SK-N-SH (cell line): ENCODE measurements around the gene DPEP3. TPM values are rescaled to one million over a fixed set of nuclear protein-coding genes. Genes with fewer than 3 reads are reported as not detected.

Source experiments
- CTCF ChIA-PET: fragments of 300-600, 350-600 bp; formaldehyde crosslinking; extraction: SDS; loops from one replicate; lab custom pipeline; 2021; lab: Yijun Ruan, JAX
- POLR2A ChIA-PET: fragments of 350-600 bp; sonication (Branson Sonifier 250); formaldehyde crosslinking; extraction: SDS; loops from one replicate; lab custom pipeline; 2020; ENCODE audit warnings: antibody characterized with exemption, inconsistent platforms; lab: Yijun Ruan, JAX
- DNase-seq: peaks from one replicate; pipeline ENCODE4 v3.0.0; 2012
- H2AFZ ChIP-seq: fragments of 200-600 bp; sonication (generic); 2 replicates; pipeline ENCODE4 v1.8.1; 2016; ENCODE audit warnings: antibody characterized with exemption, mild to moderate bottlenecking, low read depth
- H3F3A ChIP-seq: fragments of 200-600 bp; sonication (generic); replicated peaks from 2 replicates; pipeline ENCODE3; 2016; ENCODE audit warnings: antibody characterized with exemption, mild to moderate bottlenecking; ENCODE audit not compliant: insufficient read depth
- H3K27ac ChIP-seq, 2 experiments: fragments of 200-500 bp in 1 of 2; fragments of 200-600 bp in 1 of 2; sonication (Bioruptor generic) in 1 of 2; sonication (generic), shearing (Covaris generic) in 1 of 2; 2 replicates each; pipeline versions ENCODE4 v1.5.1 to v1.6.1; 2014 to 2016; ENCODE audit warnings: low read depth in 2 of 2, inconsistent platforms in 1 of 2, low read length in 1 of 2, mild to moderate bottlenecking in 1 of 2, mixed read lengths in 1 of 2
- H3K27me3 ChIP-seq: fragments of 200-600 bp; sonication (generic), shearing (Covaris generic); 2 replicates; pipeline ENCODE4 v1.6.1; 2016; ENCODE audit warnings: mixed run types; ENCODE audit not compliant: insufficient read depth
- H3K36me3 ChIP-seq, 2 experiments: fragments of 200-500 bp in 1 of 2; fragments of 200-600 bp in 1 of 2; sonication (Bioruptor generic) in 1 of 2; sonication (generic) in 1 of 2; replicated peaks in 1 of 2; 2 replicates each; pipeline versions ENCODE3 to v1.5.1; 2014 to 2016; ENCODE audit warnings: low read length in 1 of 2, mild to moderate bottlenecking in 1 of 2; ENCODE audit not compliant: insufficient read depth in 2 of 2, control insufficient read depth in 1 of 2
- H3K4me1 ChIP-seq, 2 experiments: fragments of 200-500 bp in 1 of 2; fragments of 200-600 bp in 1 of 2; sonication (Bioruptor generic) in 1 of 2; sonication (generic), shearing (Covaris generic) in 1 of 2; 2 replicates each; pipeline versions ENCODE4 v1.5.1 to v1.6.1; 2014 to 2016; ENCODE audit warnings: low read depth in 1 of 2, low read length in 1 of 2, mixed run types in 1 of 2; ENCODE audit not compliant: insufficient read depth in 2 of 2, control insufficient read depth in 1 of 2
- H3K4me2 ChIP-seq: fragments of 200-600 bp; sonication (generic), shearing (Covaris generic); 2 replicates; pipeline ENCODE4 v1.6.1; 2017; ENCODE audit warnings: mixed run types
- H3K4me3 ChIP-seq, 2 experiments: fragments of 200-500 bp in 1 of 2; fragments of 200-600 bp in 1 of 2; sonication (Bioruptor generic) in 1 of 2; sonication (generic), shearing (Covaris generic) in 1 of 2; 2 replicates each; pipeline versions ENCODE4 v1.5.1 to v1.8.1; 2014 to 2016; ENCODE audit warnings: low read depth in 2 of 2, inconsistent platforms in 1 of 2, low read length in 1 of 2, mild to moderate bottlenecking in 1 of 2, mixed read lengths in 1 of 2, moderate library complexity in 1 of 2
- H3K79me2 ChIP-seq: fragments of 200-600 bp; sonication (generic); 2 replicates; pipeline ENCODE4 v1.8.1; 2017; ENCODE audit warnings: mild to moderate bottlenecking; ENCODE audit not compliant: insufficient read depth
- H3K9ac ChIP-seq: fragments of 200-600 bp; sonication (generic); 2 replicates; pipeline ENCODE4 v1.6.1; 2017; ENCODE audit warnings: mixed run types
- H3K9me2 ChIP-seq: fragments of 200-600 bp; sonication (generic); 2 replicates; pipeline ENCODE4 v1.6.1; 2017; ENCODE audit warnings: mixed run types
- H3K9me3 ChIP-seq: fragments of 200-600 bp; sonication (generic); 2 replicates; pipeline ENCODE4 v1.6.1; 2017; ENCODE audit warnings: mixed run types, mild to moderate bottlenecking, moderate library complexity
- H4K20me1 ChIP-seq: fragments of 200-600 bp; sonication (generic); 2 replicates; pipeline ENCODE4 v1.6.1; 2017; ENCODE audit warnings: mild to moderate bottlenecking, mixed run types; ENCODE audit not compliant: insufficient read depth
- CHD2 ChIP-seq: fragments of 150-350 bp; IDR thresholded peaks from 2 replicates; pipeline ENCODE4 v1.6.1; 2018; ENCODE audit warnings: low read length; ENCODE audit not compliant: partially characterized antibody
- EP300 ChIP-seq, 2 experiments: IDR thresholded peaks; 2 replicates each; pipeline versions ENCODE4 v1.4.0 to v1.6.1; 2012; ENCODE audit warnings: borderline replicate concordance in 1 of 2, low read depth in 1 of 2, low read length in 1 of 2
- FOSL2 ChIP-seq: IDR thresholded peaks from 2 replicates; pipeline ENCODE4 v1.4.0; 2012; ENCODE audit warnings: low read depth, mild to moderate bottlenecking, moderate library complexity, borderline replicate concordance
- GATA2 ChIP-seq: sonication (generic); formaldehyde crosslinking; IDR thresholded peaks from 2 replicates; pipeline ENCODE4 v1.5.0; 2020; ENCODE audit warnings: mild to moderate bottlenecking, missing genetic modification reagents
- MEF2A ChIP-seq: IDR thresholded peaks from 2 replicates; pipeline ENCODE4 v1.4.0; 2012; ENCODE audit warnings: low read depth, borderline replicate concordance
- MXI1 ChIP-seq: IDR thresholded peaks from 2 replicates; pipeline ENCODE4 v1.6.1; 2012; ENCODE audit warnings: mild to moderate bottlenecking, low read depth, low read length, improper control_type of control experiment
- RAD21 ChIP-seq: IDR thresholded peaks from 2 replicates; pipeline ENCODE4 v1.6.1; 2012; ENCODE audit warnings: mild to moderate bottlenecking, low read length
- RCOR1 ChIP-seq: fragments of 150-350 bp; IDR thresholded peaks from 2 replicates; pipeline ENCODE4 v1.6.1; 2017; ENCODE audit warnings: antibody characterized with exemption, low read length
- RFX5 ChIP-seq: IDR thresholded peaks from 2 replicates; pipeline ENCODE4 v1.6.1; 2012; ENCODE audit warnings: mild to moderate bottlenecking, improper control_type of control experiment, low read length
- RXRA ChIP-seq: IDR thresholded peaks from 2 replicates; pipeline ENCODE4 v1.4.0; 2012; ENCODE audit warnings: low read depth, mild to moderate bottlenecking, borderline replicate concordance
- SIN3A ChIP-seq: IDR thresholded peaks from 2 replicates; pipeline ENCODE4 v1.6.1; 2012; ENCODE audit warnings: low read depth, mild to moderate bottlenecking, low read length, moderate library complexity, borderline replicate concordance
- SMC3 ChIP-seq: IDR thresholded peaks from 2 replicates; pipeline ENCODE4 v1.6.1; 2012; ENCODE audit warnings: low read depth, low read length, improper control_type of control experiment
- TAF1 ChIP-seq: IDR thresholded peaks from 2 replicates; pipeline ENCODE4 v1.6.1; 2012; ENCODE audit warnings: low read depth, mild to moderate bottlenecking, low read length, moderate library complexity, borderline replicate concordance
- YY1 ChIP-seq: IDR thresholded peaks from 2 replicates; pipeline ENCODE4 v1.4.0; 2012; ENCODE audit warnings: low read depth, mild to moderate bottlenecking
- WGBS: methylation state at CpG from one replicate; pipeline ENCODE4 v1.1.6; 2017; ENCODE audit warnings: low lambda C conversion rate; 5-methylcytosine and 5-hydroxymethylcytosine counted together
- polyA plus RNA-seq, 3 experiments: library from polyadenylated mRNA; depleted of rRNA; stranded (reverse); fragments of >200 nt; gene quantifications; 2 replicates each; pipeline ENCODE4 v1.2.3, GENCODE V29; 2012
- TF ChIP-seq, protein P1 (sequence below): IDR thresholded peaks from 2 replicates; pipeline ENCODE4 v1.4.0; 2012; ENCODE audit warnings: low read depth, borderline replicate concordance
- TF ChIP-seq, protein P2 (sequence below): fragments of 150-350 bp; IDR thresholded peaks from 2 replicates; pipeline ENCODE4 v1.6.1; 2017; ENCODE audit warnings: antibody characterized with exemption, low read length, low read depth, borderline replicate concordance
- TF ChIP-seq, protein P3 (sequence below): IDR thresholded peaks from 2 replicates; pipeline ENCODE4 v1.4.0; 2012; ENCODE audit warnings: low read depth
- TF ChIP-seq, protein P4 (sequence below): IDR thresholded peaks from 2 replicates; pipeline ENCODE4 v1.4.0; 2012; ENCODE audit warnings: low read depth, borderline replicate concordance

The DPEP3 gene
- polyA plus RNA-seq, 1 of the 3 experiments (the other 2 are of a cell fraction) = not detected

DNA sequence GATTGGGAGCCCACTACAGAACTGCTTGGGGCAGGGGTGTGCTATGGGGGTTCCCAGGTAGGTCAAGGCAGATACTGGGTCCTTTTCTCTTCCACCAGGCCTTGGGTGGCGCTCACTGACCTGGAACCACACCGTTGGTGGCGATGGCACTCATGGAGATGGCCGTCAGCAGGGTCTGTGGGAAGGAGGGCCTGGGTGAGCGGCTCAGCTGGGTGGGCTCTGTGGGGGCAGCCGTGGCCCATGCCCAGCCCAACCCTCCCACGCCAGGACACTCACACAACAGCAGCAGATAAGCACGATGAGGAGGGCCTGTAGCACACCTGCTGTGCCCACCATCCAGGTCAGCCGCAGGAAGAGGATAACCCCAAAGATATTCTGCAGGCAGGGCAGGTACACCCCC lies 22.7 kb downstream of the DPEP3 start:
- TF ChIP-seq TAF1 (no peak), CHD2 (no peak), RAD21 (no peak), RCOR1 (no peak), RFX5 (no peak), SIN3A (no peak), YY1 (no peak), MEF2A (no peak), EP300 (IDR thresholded peaks at IDR 0.05; ENCODE audit: borderline replicate concordance in 1 of 2, low read depth in 1 of 2, low read length in 1 of 2) (no peak), RXRA (no peak), FOSL2 (no peak), GATA2 (CRISPR knock-in tag) (no peak), SMC3 (no peak), MXI1 (no peak)
- TF ChIP-seq, protein P1, sequence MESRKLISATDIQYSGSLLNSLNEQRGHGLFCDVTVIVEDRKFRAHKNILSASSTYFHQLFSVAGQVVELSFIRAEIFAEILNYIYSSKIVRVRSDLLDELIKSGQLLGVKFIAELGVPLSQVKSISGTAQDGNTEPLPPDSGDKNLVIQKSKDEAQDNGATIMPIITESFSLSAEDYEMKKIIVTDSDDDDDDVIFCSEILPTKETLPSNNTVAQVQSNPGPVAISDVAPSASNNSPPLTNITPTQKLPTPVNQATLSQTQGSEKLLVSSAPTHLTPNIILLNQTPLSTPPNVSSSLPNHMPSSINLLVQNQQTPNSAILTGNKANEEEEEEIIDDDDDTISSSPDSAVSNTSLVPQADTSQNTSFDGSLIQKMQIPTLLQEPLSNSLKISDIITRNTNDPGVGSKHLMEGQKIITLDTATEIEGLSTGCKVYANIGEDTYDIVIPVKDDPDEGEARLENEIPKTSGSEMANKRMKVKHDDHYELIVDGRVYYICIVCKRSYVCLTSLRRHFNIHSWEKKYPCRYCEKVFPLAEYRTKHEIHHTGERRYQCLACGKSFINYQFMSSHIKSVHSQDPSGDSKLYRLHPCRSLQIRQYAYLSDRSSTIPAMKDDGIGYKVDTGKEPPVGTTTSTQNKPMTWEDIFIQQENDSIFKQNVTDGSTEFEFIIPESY = no peak
- TF ChIP-seq, protein P2, sequence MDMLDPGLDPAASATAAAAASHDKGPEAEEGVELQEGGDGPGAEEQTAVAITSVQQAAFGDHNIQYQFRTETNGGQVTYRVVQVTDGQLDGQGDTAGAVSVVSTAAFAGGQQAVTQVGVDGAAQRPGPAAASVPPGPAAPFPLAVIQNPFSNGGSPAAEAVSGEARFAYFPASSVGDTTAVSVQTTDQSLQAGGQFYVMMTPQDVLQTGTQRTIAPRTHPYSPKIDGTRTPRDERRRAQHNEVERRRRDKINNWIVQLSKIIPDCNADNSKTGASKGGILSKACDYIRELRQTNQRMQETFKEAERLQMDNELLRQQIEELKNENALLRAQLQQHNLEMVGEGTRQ = no peak
- TF ChIP-seq, protein P3, sequence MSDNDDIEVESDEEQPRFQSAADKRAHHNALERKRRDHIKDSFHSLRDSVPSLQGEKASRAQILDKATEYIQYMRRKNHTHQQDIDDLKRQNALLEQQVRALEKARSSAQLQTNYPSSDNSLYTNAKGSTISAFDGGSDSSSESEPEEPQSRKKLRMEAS = no peak
- TF ChIP-seq, protein P4, sequence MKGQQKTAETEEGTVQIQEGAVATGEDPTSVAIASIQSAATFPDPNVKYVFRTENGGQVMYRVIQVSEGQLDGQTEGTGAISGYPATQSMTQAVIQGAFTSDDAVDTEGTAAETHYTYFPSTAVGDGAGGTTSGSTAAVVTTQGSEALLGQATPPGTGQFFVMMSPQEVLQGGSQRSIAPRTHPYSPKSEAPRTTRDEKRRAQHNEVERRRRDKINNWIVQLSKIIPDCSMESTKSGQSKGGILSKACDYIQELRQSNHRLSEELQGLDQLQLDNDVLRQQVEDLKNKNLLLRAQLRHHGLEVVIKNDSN = no peak
- TF ChIP-seq, all 33 proteins: peak for 0
- H3K79me2 ChIP-seq = peaks cover 46% of the 10 kb centered on the region
- no peak overlapping the region for H3K4me3 ChIP-seq
- no peaks in the 10 kb centered on the region for H3K27me3 ChIP-seq
- H3K9me3 ChIP-seq = no peaks in the 10 kb centered on the region
- no peaks in the 10 kb centered on the region for H3K9me2 ChIP-seq
- WGBS = 94% methylated on average over 6 of the region's 9 CpGs
- H3K4me2 ChIP-seq = no peak overlapping the region
- H3F3A ChIP-seq = peaks cover 7% of the 10 kb centered on the region
- no peak overlapping the region for H2AFZ ChIP-seq
- ChIA-PET POLR2A (no interaction called here), CTCF (interaction anchor here (1.1 kb wide), 1 partner anchor 14 kb away, joined by 5 read pairs; the partner anchor contains the start of gene LCAT)
- no peak overlapping the region for H3K9ac ChIP-seq
- H4K20me1 ChIP-seq = peaks cover 15% of the 10 kb centered on the region; the same call in 1 of the 2 replicates
- no peak for DNase-seq
- peaks cover 0 to 13% of the 10 kb centered on the region in 2 experiments; a peak in 1 of 4 replicates for H3K4me1 ChIP-seq
- H3K36me3 ChIP-seq = peaks cover 36 to 59% of the 10 kb centered on the region in 2 experiments
- H3K27ac ChIP-seq = no peak overlapping the region
